HCT116 (cell line): ENCODE results near the gene FAM135A. TPM values are rescaled to one million over a fixed set of nuclear protein-coding genes. Genes with fewer than 3 reads are reported as not detected.

Experiments
- ATAC-seq: fragments of 200-7000 bp; cut with Tn5 transposase; 2 replicates; pipeline ENCODE4 v1.9.1; 2020; ENCODE audit warnings: mild to moderate bottlenecking, moderate library complexity
- BruUV-seq: library from RNA; stranded (reverse); fragments of 400-500 nt; replicated peaks from 2 replicates; lab custom pipeline; 2021; lab: Mats Ljungman, UMichigan
- CTCF ChIA-PET: fragments of 300-600 bp; sonication (Branson Sonifier 250); formaldehyde crosslinking; loops from one replicate; lab custom pipeline; 2021; ENCODE audit warnings: antibody characterized with exemption; lab: Charles Lee
- POLR2A ChIA-PET: fragments of 300-600, 350-600 bp; sonication (Branson Sonifier 250); formaldehyde crosslinking; loops from one replicate; lab custom pipeline; 2021; ENCODE audit warnings: antibody characterized with exemption; lab: Charles Lee
- RAD21 ChIA-PET, 2 experiments: fragments of 300-600 bp; sonication (Branson Sonifier 250); formaldehyde crosslinking; loops; one replicate each; lab custom pipeline; 2023; ENCODE audit warnings: low total read pairs in 2 of 2; ENCODE audit not compliant: uncharacterized antibody in 2 of 2, unreplicated experiment in 2 of 2, low non-redundant PET in 1 of 2; lab: Charles Lee
- DNase-seq: peaks from one replicate; pipeline ENCODE4 v3.0.0-alpha.2; 2010; ENCODE audit warnings: low read depth, low spot score
- H2AFZ ChIP-seq: fragments of 200-600 bp; shearing (Covaris generic), sonication (generic); 2 replicates; pipeline ENCODE4 v1.6.1; 2017; ENCODE audit warnings: low read depth, mixed run types, mixed read lengths, antibody characterized with exemption, low read length; ENCODE audit not compliant: poor library complexity, severe bottlenecking
- H3K27ac ChIP-seq: 2 replicates; pipeline ENCODE4 v1.5.1; 2012; ENCODE audit warnings: low read depth, low read length
- H3K27me3 ChIP-seq: fragments of 200-600 bp; sonication (generic); 2 replicates; pipeline ENCODE4 v1.6.1; 2016; ENCODE audit warnings: mixed run types, low read length, mixed read lengths; ENCODE audit not compliant: insufficient read depth
- H3K36me3 ChIP-seq, 2 experiments: fragments of 200-500 bp in 1 of 2; fragments of 200-600 bp in 1 of 2; sonication (Bioruptor generic) in 1 of 2; sonication (generic) in 1 of 2; 2 replicates each; pipeline versions ENCODE4 v1.5.1 to v1.6.1; 2014 to 2016; ENCODE audit warnings: low read length in 2 of 2, inconsistent platforms in 1 of 2, mixed read lengths in 1 of 2, mixed run types in 1 of 2; ENCODE audit not compliant: insufficient read depth in 2 of 2, control insufficient read depth in 1 of 2
- H3K4me1 ChIP-seq, 2 experiments: fragments of 200-600 bp in 1 of 2; sonication (generic) in 1 of 2; 2 replicates each; pipeline versions ENCODE4 v1.5.1 to v1.6.1; 2012 to 2017; ENCODE audit warnings: low read length in 2 of 2, inconsistent platforms in 1 of 2, mild to moderate bottlenecking in 1 of 2, mixed read lengths in 1 of 2, mixed run types in 1 of 2, moderate library complexity in 1 of 2; ENCODE audit not compliant: insufficient read depth in 2 of 2, control insufficient read depth in 1 of 2
- H3K4me2 ChIP-seq: fragments of 200-600 bp; sonication (generic); 2 replicates; pipeline ENCODE4 v1.6.1; 2017; ENCODE audit warnings: mixed run types, low read length, mixed read lengths
- H3K4me3 ChIP-seq, 2 experiments: fragments of 200-600 bp in 1 of 2; sonication (generic) in 1 of 2; replicated peaks in 1 of 2; 2 replicates each; pipeline ENCODE4 v1.5.1; 2011 to 2016; ENCODE audit warnings: low read length in 2 of 2, control low read depth in 1 of 2, low read depth in 1 of 2, mild to moderate bottlenecking in 1 of 2, mixed read lengths in 1 of 2, mixed run types in 1 of 2
- H3K79me2 ChIP-seq: fragments of 200-600 bp; sonication (generic); 2 replicates; pipeline ENCODE4 v1.6.1; 2017; ENCODE audit warnings: mild to moderate bottlenecking, mixed run types, low read length, moderate library complexity, mixed read lengths; ENCODE audit not compliant: insufficient read depth
- H3K9ac ChIP-seq: fragments of 200-600 bp; sonication (generic); 2 replicates; pipeline ENCODE4 v1.6.1; 2016; ENCODE audit warnings: low read length, mixed read lengths
- H3K9me2 ChIP-seq: fragments of 200-600 bp; sonication (generic), shearing (Covaris generic); 2 replicates; pipeline ENCODE4 v1.6.1; 2017; ENCODE audit warnings: mixed run types, mild to moderate bottlenecking, moderate library complexity; ENCODE audit not compliant: insufficient read depth
- H3K9me3 ChIP-seq, 2 experiments: fragments of 200-500 bp in 1 of 2; fragments of 200-600 bp in 1 of 2; sonication (Bioruptor generic) in 1 of 2; sonication (generic) in 1 of 2; 2 replicates each; pipeline ENCODE4 v1.6.1; 2014 to 2017; ENCODE audit warnings: low read length in 2 of 2, mixed read lengths in 2 of 2, inconsistent platforms in 1 of 2, low read depth in 1 of 2, mild to moderate bottlenecking in 1 of 2, mixed run types in 1 of 2, moderate library complexity in 1 of 2; ENCODE audit not compliant: control insufficient read depth in 1 of 2, insufficient read depth in 1 of 2
- H4K20me1 ChIP-seq: fragments of 200-600 bp; sonication (generic), shearing (Covaris generic); 2 replicates; pipeline ENCODE4 v1.6.1; 2017; ENCODE audit warnings: mixed run types, mild to moderate bottlenecking, moderate library complexity; ENCODE audit not compliant: insufficient read depth
- CEBPB ChIP-seq: IDR thresholded peaks from 2 replicates; pipeline ENCODE4 v1.6.1; 2012; ENCODE audit warnings: low read depth
- EGR1 ChIP-seq: IDR thresholded peaks from 2 replicates; pipeline ENCODE4 v1.6.1; 2012; ENCODE audit warnings: low read depth
- ELF1 ChIP-seq: IDR thresholded peaks from 2 replicates; pipeline ENCODE4 v1.6.1; 2012; ENCODE audit warnings: low read depth, borderline replicate concordance
- EZH2phosphoT487 ChIP-seq: fragments of 200-600 bp; IDR thresholded peaks from 2 replicates; pipeline ENCODE4 v1.6.1; 2018; ENCODE audit warnings: antibody characterized with exemption, borderline replicate concordance
- FOSL1 ChIP-seq: IDR thresholded peaks from 2 replicates; pipeline ENCODE4 v1.6.1; 2012; ENCODE audit warnings: low read depth
- JUND ChIP-seq: IDR thresholded peaks from 2 replicates; pipeline ENCODE4 v1.6.1; 2012
- SIN3A ChIP-seq: IDR thresholded peaks from 2 replicates; pipeline ENCODE4 v1.6.1; 2012; ENCODE audit warnings: low read depth
- SP1 ChIP-seq: IDR thresholded peaks from 2 replicates; pipeline ENCODE4 v1.6.1; 2012; ENCODE audit warnings: low read depth
- TCF7L2 ChIP-seq: IDR thresholded peaks from 2 replicates; pipeline ENCODE4 v1.7.0; 2011; ENCODE audit warnings: borderline replicate concordance, inconsistent platforms; ENCODE audit not compliant: insufficient read depth, insufficient read length; ENCODE audit errors: extremely low read depth
- intact Hi-C: fragments of 100-400 bp; cut with micrococcal nuclease; formaldehyde crosslinking; loops from 2 replicates; pipeline ENCODE4 v1.10.0; 2022
- total RNA-seq: library from RNA; stranded (reverse); gene quantifications from one replicate; pipeline ENCODE4 v1.2.1, GENCODE V29; 2021; ENCODE audit not compliant: unreplicated experiment
- TF ChIP-seq, protein P1 (sequence below): IDR thresholded peaks from 2 replicates; pipeline ENCODE4 v1.6.1; 2011; ENCODE audit warnings: mild to moderate bottlenecking, low read length, moderate library complexity; ENCODE audit not compliant: insufficient replicate concordance; ENCODE audit errors: extremely low read depth

FAM135A gene
- total RNA-seq, 1 experiment from 2014 or later = 20.8 TPM

DNA sequence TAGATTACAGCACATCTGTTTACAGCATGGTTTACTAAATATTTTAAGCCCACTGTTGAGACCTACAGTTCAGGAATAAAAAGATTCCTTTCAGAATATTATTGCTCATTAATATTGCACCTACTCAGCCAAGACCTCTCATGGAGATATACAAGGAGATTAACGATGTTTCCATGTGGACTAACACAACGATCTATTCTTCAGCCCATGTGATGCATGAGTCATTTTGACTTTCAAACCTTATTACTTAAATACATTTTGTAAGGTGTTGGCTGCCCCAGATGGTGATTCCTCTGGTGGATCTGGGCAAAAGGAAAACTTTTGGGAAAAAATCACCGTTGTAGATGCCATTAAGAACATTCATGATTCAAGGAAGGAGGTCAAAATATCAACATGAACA is 105.4 kb downstream of the FAM135A start:
- no peak for ATAC-seq
- Histone ChIP-seq H3K4me3 (no peak overlapping the region), H3K36me3 (no peaks in the 10 kb centered on the region), H3K4me1 (no peaks in the 10 kb centered on the region), H3K27ac (no peak overlapping the region), H3K27me3 (no peaks in the 10 kb centered on the region), H3K9me2 (no peaks in the 10 kb centered on the region), H3K4me2 (no peak overlapping the region), H3K9ac (no peak overlapping the region), H3K79me2 (no peaks in the 10 kb centered on the region), H3K9me3 (no peaks in the 10 kb centered on the region), H4K20me1 (no peaks in the 10 kb centered on the region), H2AFZ (no peak overlapping the region)
- ChIA-PET CTCF (no interaction called here), RAD21 (no interaction called here), POLR2A (no interaction called here)
- no peak for DNase-seq
- intact Hi-C loops = no loop called here
- no TSS peak for BruUV-seq
- TF ChIP-seq EGR1 (no peak), FOSL1 (no peak), JUND (no peak), EZH2phosphoT487 (no peak), SP1 (no peak), TCF7L2 (no peak), ELF1 (no peak), SIN3A (no peak), CEBPB (no peak)
- TF ChIP-seq, protein P1, sequence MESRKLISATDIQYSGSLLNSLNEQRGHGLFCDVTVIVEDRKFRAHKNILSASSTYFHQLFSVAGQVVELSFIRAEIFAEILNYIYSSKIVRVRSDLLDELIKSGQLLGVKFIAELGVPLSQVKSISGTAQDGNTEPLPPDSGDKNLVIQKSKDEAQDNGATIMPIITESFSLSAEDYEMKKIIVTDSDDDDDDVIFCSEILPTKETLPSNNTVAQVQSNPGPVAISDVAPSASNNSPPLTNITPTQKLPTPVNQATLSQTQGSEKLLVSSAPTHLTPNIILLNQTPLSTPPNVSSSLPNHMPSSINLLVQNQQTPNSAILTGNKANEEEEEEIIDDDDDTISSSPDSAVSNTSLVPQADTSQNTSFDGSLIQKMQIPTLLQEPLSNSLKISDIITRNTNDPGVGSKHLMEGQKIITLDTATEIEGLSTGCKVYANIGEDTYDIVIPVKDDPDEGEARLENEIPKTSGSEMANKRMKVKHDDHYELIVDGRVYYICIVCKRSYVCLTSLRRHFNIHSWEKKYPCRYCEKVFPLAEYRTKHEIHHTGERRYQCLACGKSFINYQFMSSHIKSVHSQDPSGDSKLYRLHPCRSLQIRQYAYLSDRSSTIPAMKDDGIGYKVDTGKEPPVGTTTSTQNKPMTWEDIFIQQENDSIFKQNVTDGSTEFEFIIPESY = no peak
